H1 (cell line): ENCODE measurements around the gene INTS1. TPM values are rescaled to one million over a fixed set of nuclear protein-coding genes. Genes with fewer than 3 reads are reported as not detected.
A peak's percentile ranks its signal among the peaks of the same experiment; 100 is the strongest.

Experiments used
- CTCF ChIA-PET: fragments of 300-600 bp; sonication (Branson Sonifier 250); formaldehyde crosslinking; loops from one replicate; lab custom pipeline; 2021; ENCODE audit not compliant: partially characterized antibody; lab: Charles Lee
- POLR2A ChIA-PET: fragments of 300-600 bp; sonication (Branson Sonifier 250); formaldehyde crosslinking; loops from one replicate; lab custom pipeline; 2021; ENCODE audit warnings: inconsistent platforms; ENCODE audit not compliant: partially characterized antibody; lab: Charles Lee
- DNase-seq, 2 experiments: peaks; one replicate each; pipeline versions ENCODE4 v3.0.0 to v3.0.0-alpha.2; 2010 to 2022; ENCODE audit warnings: low spot score in 2 of 2, low read depth in 1 of 2, mixed read lengths in 1 of 2
- FAIRE-seq: peaks from 2 replicates; lab custom pipeline; 2011; peaks lifted over from hg19 to GRCh38; lab: Jason Lieb, UNC
- H2AFZ ChIP-seq: 2 replicates; pipeline ENCODE4 v1.8.1; 2012; ENCODE audit warnings: low read length, inconsistent platforms
- H2AK5ac ChIP-seq: 2 replicates; pipeline ENCODE4 v1.6.1; 2013; ENCODE audit warnings: low read depth, low read length
- H2BK120ac ChIP-seq: replicated peaks from 2 replicates; pipeline ENCODE3; 2013; ENCODE audit warnings: low read depth, low read length, inconsistent platforms
- H2BK12ac ChIP-seq: 2 replicates; pipeline ENCODE4 v1.6.1; 2013; ENCODE audit warnings: low read depth, low read length
- H2BK15ac ChIP-seq: 2 replicates; pipeline ENCODE4 v1.6.1; 2013; ENCODE audit warnings: low read length
- H2BK20ac ChIP-seq: 2 replicates; pipeline ENCODE4 v1.6.1; 2013; ENCODE audit warnings: low read length
- H2BK5ac ChIP-seq: 2 replicates; pipeline ENCODE4 v1.6.1; 2013; ENCODE audit warnings: low read depth, low read length
- H3K14ac ChIP-seq: 2 replicates; pipeline ENCODE4 v1.6.1; 2013; ENCODE audit warnings: inconsistent platforms; ENCODE audit not compliant: insufficient read length
- H3K18ac ChIP-seq: 2 replicates; pipeline ENCODE4 v1.6.1; 2013; ENCODE audit warnings: low read length; ENCODE audit errors: extremely low read depth
- H3K23ac ChIP-seq: 2 replicates; pipeline ENCODE4 v1.6.1; 2013; ENCODE audit warnings: inconsistent platforms; ENCODE audit not compliant: insufficient read length
- H3K23me2 ChIP-seq: 2 replicates; pipeline ENCODE4 v1.6.1; 2013; ENCODE audit warnings: low read depth, low read length
- H3K27ac ChIP-seq: 2 replicates; pipeline ENCODE4 v1.6.1; 2011; ENCODE audit warnings: low read depth, low read length, inconsistent platforms
- H3K27me3 ChIP-seq, 4 experiments: replicated peaks in 1 of 4; 1 replicate in 1 of 4; 2 replicates in 3 of 4; pipeline versions ENCODE4 v1.6.1 to v1.8.1; 2011 to 2013; ENCODE audit warnings: low read length in 3 of 4, mild to moderate bottlenecking in 3 of 4, inconsistent platforms in 2 of 4, mixed read lengths in 2 of 4, moderate library complexity in 1 of 4; ENCODE audit not compliant: control insufficient read depth in 3 of 4, insufficient read depth in 3 of 4; ENCODE audit errors: extremely low read depth in 1 of 4
- H3K36me3 ChIP-seq, 4 experiments: 2 replicates each; pipeline versions ENCODE4 v1.6.1 to v1.8.1; 2011 to 2013; ENCODE audit warnings: mild to moderate bottlenecking in 4 of 4, low read length in 3 of 4, moderate library complexity in 2 of 4, control low read depth in 1 of 4, inconsistent platforms in 1 of 4; ENCODE audit not compliant: insufficient read depth in 4 of 4, control insufficient read depth in 2 of 4
- H3K4ac ChIP-seq: replicated peaks from 2 replicates; pipeline ENCODE3; 2013; ENCODE audit warnings: low read length, low read depth, mixed read lengths, inconsistent platforms; ENCODE audit not compliant: insufficient read length
- H3K4me1 ChIP-seq, 4 experiments: replicated peaks in 1 of 4; 1 replicate in 1 of 4; 2 replicates in 3 of 4; pipeline versions ENCODE4 v1.6.1 to v1.8.1; 2011 to 2013; ENCODE audit warnings: low read length in 3 of 4, inconsistent platforms in 2 of 4, mixed read lengths in 1 of 4; ENCODE audit not compliant: insufficient read depth in 4 of 4, control insufficient read depth in 3 of 4
- H3K4me2 ChIP-seq, 2 experiments: 2 replicates each; pipeline versions ENCODE4 v1.6.1 to v1.8.1; 2011 to 2013; ENCODE audit warnings: low read depth in 2 of 2, low read length in 2 of 2, control low read depth in 1 of 2, inconsistent platforms in 1 of 2, mild to moderate bottlenecking in 1 of 2; ENCODE audit not compliant: insufficient read depth in 1 of 2
- H3K4me3 ChIP-seq, 4 experiments: fragments of 200-600, 300-600 bp in 1 of 4; sonication (generic), shearing (Covaris generic), sonication (Bioruptor Twin) in 1 of 4; 2 replicates each; pipeline versions ENCODE4 v1.5.1 to v1.8.1; 2011 to 2016; ENCODE audit warnings: low read length in 4 of 4, low read depth in 3 of 4, control low read depth in 2 of 4, inconsistent platforms in 2 of 4, mild to moderate bottlenecking in 2 of 4, mixed read lengths in 1 of 4, moderate library complexity in 1 of 4; ENCODE audit not compliant: insufficient read depth in 2 of 4; ENCODE audit errors: extremely low read depth in 1 of 4
- H3K56ac ChIP-seq: replicated peaks from 2 replicates; pipeline ENCODE3; 2013; ENCODE audit warnings: low read depth, mild to moderate bottlenecking, mixed read lengths, low read length, inconsistent platforms; ENCODE audit not compliant: insufficient read length
- H3K79me1 ChIP-seq: 2 replicates; pipeline ENCODE4 v1.6.1; 2013; ENCODE audit warnings: low read depth, low read length, control low read depth
- H3K79me2 ChIP-seq, 2 experiments: 2 replicates each; pipeline versions ENCODE4 v1.6.1 to v1.8.1; 2012 to 2013; ENCODE audit warnings: low read length in 2 of 2, mild to moderate bottlenecking in 2 of 2, inconsistent platforms in 1 of 2; ENCODE audit not compliant: insufficient read depth in 2 of 2, control insufficient read depth in 1 of 2
- H3K9ac ChIP-seq, 4 experiments: replicated peaks in 1 of 4; 1 replicate in 1 of 4; 2 replicates in 3 of 4; pipeline versions ENCODE4 v1.6.1 to v1.8.1; 2011 to 2013; ENCODE audit warnings: low read depth in 3 of 4, low read length in 3 of 4, control low read depth in 2 of 4, mild to moderate bottlenecking in 2 of 4, moderate library complexity in 2 of 4, inconsistent platforms in 1 of 4; ENCODE audit errors: extremely low read depth in 1 of 4
- H3K9me3 ChIP-seq, 2 experiments: 2 replicates each; pipeline versions ENCODE4 v1.6.1 to v1.8.1; 2012 to 2013; ENCODE audit warnings: mild to moderate bottlenecking in 2 of 2, moderate library complexity in 2 of 2, control low read depth in 1 of 2, inconsistent platforms in 1 of 2, low read depth in 1 of 2, low read length in 1 of 2, mixed read lengths in 1 of 2; ENCODE audit not compliant: insufficient read depth in 2 of 2
- H4K20me1 ChIP-seq, 2 experiments: replicated peaks in 1 of 2; 2 replicates each; pipeline versions ENCODE3 to v1.8.1; 2011 to 2013; ENCODE audit warnings: inconsistent platforms in 2 of 2, low read length in 2 of 2, mild to moderate bottlenecking in 1 of 2; ENCODE audit not compliant: insufficient read depth in 2 of 2, control insufficient read depth in 1 of 2
- H4K5ac ChIP-seq: 2 replicates; pipeline ENCODE4 v1.6.1; 2013; ENCODE audit warnings: low read length, low read depth, mixed read lengths, inconsistent platforms; ENCODE audit not compliant: insufficient read length
- H4K8ac ChIP-seq: 2 replicates; pipeline ENCODE4 v1.8.0; 2013; ENCODE audit warnings: mild to moderate bottlenecking, moderate library complexity, low read length, inconsistent platforms; ENCODE audit not compliant: insufficient read depth; ENCODE audit errors: extremely low read depth
- H4K91ac ChIP-seq: replicated peaks from 2 replicates; pipeline ENCODE3; 2013; ENCODE audit warnings: low read length, mixed read lengths, inconsistent platforms; ENCODE audit not compliant: insufficient read length
- POU5F1 ChIP-seq: IDR thresholded peaks from 2 replicates; pipeline ENCODE4 v1.6.1; 2011; ENCODE audit warnings: low read depth, mild to moderate bottlenecking, low read length, moderate library complexity
- TBP ChIP-seq: IDR thresholded peaks from 2 replicates; pipeline ENCODE4 v1.6.1; 2011; ENCODE audit warnings: low read depth, low read length, improper control_type of control experiment
- WGBS, 2 experiments: shearing (Covaris generic) in 1 of 2; methylation state at CpG; one replicate each; pipeline versions ENCODE4 v1.1.6 to v1.1.7; 2013 to 2015; ENCODE audit warnings: low lambda C conversion rate in 2 of 2, mixed read lengths in 2 of 2, inconsistent platforms in 1 of 2, low coverage in 1 of 2, missing lambda C conversion rate in 1 of 2; ENCODE audit not compliant: insufficient replicate concordance in 2 of 2, insufficient coverage in 1 of 2, insufficient read length in 1 of 2; ENCODE audit errors: extremely low coverage in 1 of 2, missing lambda C conversion rate in 1 of 2; 5-methylcytosine and 5-hydroxymethylcytosine counted together
- polyA plus RNA-seq, 7 experiments: library from polyadenylated mRNA; depleted of rRNA in 3 of 7; stranded (reverse) in 5 of 7; unstranded in 2 of 7; fragments of >200 nt in 5 of 7; fragments of 200-250 nt in 2 of 7; gene quantifications; 1 replicate in 5 of 7; 2 replicates in 1 of 7; 4 replicates in 1 of 7; pipeline versions ENCODE4 v1.2.1 to v1.2.3, GENCODE V29; 2011 to 2013; ENCODE audit warnings: missing spikeins in 2 of 7, mixed read lengths in 2 of 7
- total RNA-seq: library from RNA; stranded (reverse); fragmentation: NEBNext Ultra II Directional; extraction: Animal tissue kit (Norgen Biotek cat#: 25700); gene quantifications from 2 replicates; pipeline ENCODE4 v1.2.1, GENCODE V29; 2021

INTS1 gene
- total and polyA plus RNA-seq, 2 of the 8 experiments (the other 6 are each of a cell fraction or from before 2014, with no cell fraction given) = 76.9 to 104 TPM

DNA sequence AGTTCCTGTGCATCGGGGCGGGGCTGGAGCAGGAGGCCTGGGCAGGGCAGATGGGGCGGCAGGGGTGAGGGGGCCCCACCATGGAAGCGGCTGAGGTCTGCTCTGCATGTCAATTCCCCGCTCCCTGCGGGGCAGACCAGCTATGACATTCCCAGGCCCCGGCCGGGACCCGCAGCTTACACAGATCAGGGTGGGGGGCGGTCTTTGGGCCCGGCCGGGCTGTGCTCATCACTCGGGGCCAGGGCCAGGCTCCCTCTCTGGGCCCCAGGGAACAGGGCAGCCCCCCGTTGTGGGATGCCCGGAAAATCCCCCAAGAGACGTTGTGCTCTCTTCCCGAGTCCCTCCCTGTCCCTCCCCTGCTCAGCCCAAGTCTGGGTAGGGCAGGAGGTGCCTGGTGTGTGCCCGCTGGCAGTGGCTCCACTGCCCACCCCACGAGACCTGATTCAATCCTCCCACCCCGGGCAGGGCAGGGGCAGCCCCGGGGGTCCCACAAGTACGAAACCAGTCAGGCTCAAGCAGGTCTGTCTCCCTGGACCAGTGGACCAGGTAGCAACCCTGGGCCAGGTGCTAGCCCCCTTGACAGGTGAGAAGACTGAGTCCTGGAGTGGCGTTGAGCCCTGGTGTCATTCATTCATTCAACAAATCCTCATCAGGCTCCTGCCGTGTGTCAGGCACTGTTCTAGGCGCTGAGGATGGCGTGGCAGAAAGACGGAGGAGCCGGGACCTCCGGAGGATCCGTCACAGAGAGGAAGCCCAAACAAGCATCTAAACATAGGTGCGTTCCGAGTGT is 73.9 kb downstream of the INTS1 start:
- Histone ChIP-seq H3K36me3 (no peaks in the 10 kb centered on the region), H4K8ac (0 out of 2 replicates have a peak overlapping the region, but pooled peaks have one; percentile 65), H3K79me2 (no peaks in the 10 kb centered on the region), H3K4ac (no peak overlapping the region), H2BK12ac (no peak overlapping the region), H4K91ac (no peak overlapping the region), H3K9me3 (no peaks in the 10 kb centered on the region), H2BK20ac (no peak overlapping the region), H2BK5ac (peak overlapping the region; percentile 60; the same call in 1 of the 2 replicates), H2AK5ac (no peak overlapping the region), H4K5ac (no peak overlapping the region), H2BK15ac (no peak overlapping the region), H3K18ac (no peak overlapping the region), H3K4me3 (no peak overlapping the region), H3K4me1 (peaks cover 0 to 10% (median 5%) of the 10 kb centered on the region in 4 experiments; a peak in 5 of 7 replicates), H3K14ac (no peak overlapping the region), H3K4me2 (no peak overlapping the region), H4K20me1 (no peaks in the 10 kb centered on the region), H3K23ac (no peak overlapping the region), H3K23me2 (no peaks in the 10 kb centered on the region), H3K27ac (no peak overlapping the region), H2AFZ (no peak overlapping the region), H3K9ac (no peak overlapping the region), H3K27me3 (no peaks in the 10 kb centered on the region), H3K56ac (no peak overlapping the region), H2BK120ac (no peak overlapping the region), H3K79me1 (no peaks in the 10 kb centered on the region)
- DNase-seq (no peak), FAIRE-seq (no peak)
- POLR2A ChIA-PET = no interaction called here
- WGBS, 2 experiments = 78% methylated on average over 22 of the region's 32 CpGs; no CpG with 5 or more reads in 1 of the 2 experiments
- CTCF ChIA-PET = interaction anchor here (0.7 to 4.3 kb wide), 9 partner anchors 10 to 236 kb away, joined by 3 to 62 read pairs (median 5); no protein-coding TSS in a partner anchor
- TF ChIP-seq TBP = no peak
- no peak for TF ChIP-seq POU5F1
